Cardiac muscle cell (in vitro differentiated cells and primary cell): Measurements from ENCODE around the gene SLC23A2. TPM values are rescaled to one million over a fixed set of nuclear protein-coding genes. Genes with fewer than 3 reads are reported as not detected.
"Not testable (repeated sequence)": the region's sequence is repeated elsewhere in the genome, so short reads cannot be mapped to it uniquely, and the experiment has no call there.

Source experiments
- DNase-seq, 2 donors: peaks; one replicate each; pipeline versions ENCODE4 v3.0.0 to v3.0.0-alpha.2; 2010 to 2017; ENCODE audit warnings: low read depth in 1 of 2, low spot score in 1 of 2
- H3K27ac ChIP-seq: fragments of 200-600 bp; sonication (generic); 2 replicates; pipeline ENCODE4 v1.5.1; 2016
- H3K27me3 ChIP-seq: fragments of 200-600 bp; sonication (generic); 2 replicates; pipeline ENCODE4 v1.6.0; 2016; ENCODE audit warnings: control low read depth
- H3K36me3 ChIP-seq: fragments of 200-600 bp; sonication (generic); 2 replicates; pipeline ENCODE4 v1.5.1; 2016; ENCODE audit warnings: control low read depth
- H3K4me1 ChIP-seq: fragments of 200-600 bp; sonication (generic); 2 replicates; pipeline ENCODE4 v1.8.1; 2017; ENCODE audit warnings: low read depth, mild to moderate bottlenecking, mixed run types
- H3K4me3 ChIP-seq: fragments of 200-600 bp; sonication (generic); 2 replicates; pipeline ENCODE4 v1.5.1; 2016; ENCODE audit warnings: mild to moderate bottlenecking
- H3K9me3 ChIP-seq: fragments of 200-600 bp; sonication (generic); 2 replicates; pipeline ENCODE4 v1.5.1; 2017; ENCODE audit warnings: low read depth, mild to moderate bottlenecking, control low read depth
- polyA plus RNA-seq: library from polyadenylated mRNA; unstranded; fragments of >200 nt; fragmentation: Nextera tagmentation; extraction: Ambion mirVana; gene quantifications from 2 replicates; pipeline ENCODE4 v1.2.1, GENCODE V29; 2016
- total RNA-seq: library from RNA; depleted of rRNA; stranded (reverse); fragments of >200 nt; gene quantifications from 2 replicates; pipeline ENCODE4 v1.2.3, GENCODE V29; 2016
- TF ChIP-seq, protein P1 (sequence below): IDR thresholded peaks from 2 replicates; pipeline ENCODE4 v1.5.1; 2012; ENCODE audit warnings: low read depth, mild to moderate bottlenecking, low read length

SLC23A2 gene
- total and polyA plus RNA-seq, 2 experiments from 2014 or later: 5.9 to 10.6 TPM

DNA sequence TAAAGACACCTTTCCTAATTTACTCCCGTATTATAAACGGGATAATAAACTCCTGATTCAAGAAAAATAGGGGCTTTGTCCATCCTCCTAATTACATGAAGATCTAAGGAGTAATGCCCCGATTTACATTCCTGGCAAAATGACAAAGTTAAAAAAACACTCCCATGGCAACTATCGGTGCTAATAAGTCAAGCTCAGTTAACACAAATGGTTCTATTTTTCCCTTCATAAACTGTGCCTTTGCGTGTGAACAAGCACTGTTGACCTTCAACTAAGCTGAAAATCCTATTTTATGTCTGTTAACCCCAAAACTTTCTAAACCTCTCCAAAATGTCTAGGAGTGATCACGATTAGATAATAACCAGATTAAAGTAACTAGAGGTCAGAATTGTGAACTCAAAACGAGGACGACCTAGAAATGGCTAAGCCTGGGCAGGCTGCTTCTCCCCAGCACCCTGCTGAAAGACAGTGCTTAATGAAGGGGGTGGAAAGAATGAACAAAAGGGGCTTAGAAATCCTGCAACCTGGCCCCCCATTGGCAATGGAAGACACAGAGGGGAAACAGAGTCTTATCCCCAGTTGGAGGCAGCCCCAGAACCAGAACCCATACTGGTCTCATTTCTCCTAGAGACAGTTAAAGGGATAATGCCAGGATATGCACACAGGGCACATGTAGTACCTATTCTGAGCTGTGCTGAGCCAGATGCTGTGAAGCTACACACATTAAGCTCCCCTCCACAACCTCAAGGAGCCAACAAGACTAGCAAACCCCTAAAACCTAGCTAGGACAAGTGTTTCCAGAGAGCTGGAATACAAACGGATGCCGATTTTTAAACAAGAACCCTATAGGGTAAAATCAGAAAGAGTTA is 23.0 kb downstream of the SLC23A2 start:
- H3K27me3 ChIP-seq: no peaks in the 10 kb centered on the region
- no peaks in the 10 kb centered on the region for H3K9me3 ChIP-seq
- no peaks in the 10 kb centered on the region for H3K36me3 ChIP-seq
- no peaks in the 10 kb centered on the region for H3K4me1 ChIP-seq
- TF ChIP-seq, protein P1, sequence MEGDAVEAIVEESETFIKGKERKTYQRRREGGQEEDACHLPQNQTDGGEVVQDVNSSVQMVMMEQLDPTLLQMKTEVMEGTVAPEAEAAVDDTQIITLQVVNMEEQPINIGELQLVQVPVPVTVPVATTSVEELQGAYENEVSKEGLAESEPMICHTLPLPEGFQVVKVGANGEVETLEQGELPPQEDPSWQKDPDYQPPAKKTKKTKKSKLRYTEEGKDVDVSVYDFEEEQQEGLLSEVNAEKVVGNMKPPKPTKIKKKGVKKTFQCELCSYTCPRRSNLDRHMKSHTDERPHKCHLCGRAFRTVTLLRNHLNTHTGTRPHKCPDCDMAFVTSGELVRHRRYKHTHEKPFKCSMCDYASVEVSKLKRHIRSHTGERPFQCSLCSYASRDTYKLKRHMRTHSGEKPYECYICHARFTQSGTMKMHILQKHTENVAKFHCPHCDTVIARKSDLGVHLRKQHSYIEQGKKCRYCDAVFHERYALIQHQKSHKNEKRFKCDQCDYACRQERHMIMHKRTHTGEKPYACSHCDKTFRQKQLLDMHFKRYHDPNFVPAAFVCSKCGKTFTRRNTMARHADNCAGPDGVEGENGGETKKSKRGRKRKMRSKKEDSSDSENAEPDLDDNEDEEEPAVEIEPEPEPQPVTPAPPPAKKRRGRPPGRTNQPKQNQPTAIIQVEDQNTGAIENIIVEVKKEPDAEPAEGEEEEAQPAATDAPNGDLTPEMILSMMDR: no peak
- H3K4me3 ChIP-seq: no peak overlapping the region
- peak in 1 of 2 donors; percentile 48 for DNase-seq
- H3K27ac ChIP-seq: no peak overlapping the region

DNA sequence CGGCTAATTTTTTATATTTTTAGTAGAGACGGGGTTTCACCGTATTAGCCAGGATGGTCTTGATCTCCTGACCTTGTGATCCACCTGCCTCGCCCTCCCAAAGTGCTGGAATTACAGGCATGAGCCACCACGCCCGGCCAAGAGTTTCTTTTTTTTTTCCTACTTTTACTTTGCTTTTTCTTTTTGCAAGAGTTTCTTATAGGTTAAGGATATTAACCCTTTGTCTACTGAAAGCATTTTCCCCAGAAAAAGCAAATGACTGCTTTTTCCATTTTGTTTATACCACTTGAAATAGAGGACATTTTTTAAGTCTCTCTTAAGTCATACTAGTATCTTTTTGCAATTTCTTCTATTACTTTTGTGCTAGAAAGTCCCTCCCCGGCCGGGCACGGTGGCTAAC is 25.3 kb downstream of the SLC23A2 start:
- not testable (repeated sequence) for H3K36me3 ChIP-seq, H3K4me3 ChIP-seq, H3K27ac ChIP-seq, H3K4me1 ChIP-seq, H3K27me3 ChIP-seq, H3K9me3 ChIP-seq, DNase-seq

DNA sequence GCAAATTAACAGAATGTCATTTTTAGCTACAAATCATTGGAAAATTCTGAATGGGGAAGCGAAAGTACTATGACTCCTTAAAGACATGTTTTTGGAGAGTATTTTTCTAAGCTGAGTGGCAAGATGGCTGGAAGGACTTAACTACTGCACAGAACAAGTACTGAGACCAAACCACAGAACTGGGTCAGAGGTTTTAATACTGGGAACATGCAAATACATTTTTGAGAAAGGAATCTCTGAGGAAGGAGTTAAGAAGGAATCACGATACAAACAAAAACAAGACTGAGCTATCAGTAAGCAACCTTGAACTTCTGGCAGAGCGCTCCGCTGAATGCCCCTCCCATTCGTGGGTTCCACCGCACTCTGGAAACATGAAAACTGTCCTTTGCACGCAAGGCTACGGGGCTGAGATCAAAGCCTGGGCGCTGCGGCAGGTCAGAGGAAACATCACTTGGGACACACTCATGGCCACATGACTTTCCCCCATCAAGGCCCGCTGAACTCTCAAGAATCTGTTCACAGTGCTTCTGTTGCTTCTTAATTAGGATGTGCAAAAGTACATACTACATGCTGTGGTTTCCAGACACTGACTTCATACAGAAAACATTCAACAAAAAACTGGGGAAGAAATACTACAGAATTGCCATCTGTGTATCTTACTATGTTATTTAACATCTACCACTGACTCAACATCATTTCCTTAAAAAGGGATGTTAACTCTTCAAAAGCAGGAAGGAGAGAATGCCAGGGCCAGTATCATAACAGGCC is 27.8 kb downstream of the SLC23A2 start:
- Histone ChIP-seq H3K4me3 (no peak overlapping the region), H3K27ac (no peak overlapping the region), H3K4me1 (no peaks in the 10 kb centered on the region), H3K27me3 (no peaks in the 10 kb centered on the region), H3K36me3 (no peaks in the 10 kb centered on the region), H3K9me3 (no peaks in the 10 kb centered on the region)
- peak in 1 of 2 donors; percentile 66 for DNase-seq
- TF ChIP-seq, protein P1: no peak

DNA sequence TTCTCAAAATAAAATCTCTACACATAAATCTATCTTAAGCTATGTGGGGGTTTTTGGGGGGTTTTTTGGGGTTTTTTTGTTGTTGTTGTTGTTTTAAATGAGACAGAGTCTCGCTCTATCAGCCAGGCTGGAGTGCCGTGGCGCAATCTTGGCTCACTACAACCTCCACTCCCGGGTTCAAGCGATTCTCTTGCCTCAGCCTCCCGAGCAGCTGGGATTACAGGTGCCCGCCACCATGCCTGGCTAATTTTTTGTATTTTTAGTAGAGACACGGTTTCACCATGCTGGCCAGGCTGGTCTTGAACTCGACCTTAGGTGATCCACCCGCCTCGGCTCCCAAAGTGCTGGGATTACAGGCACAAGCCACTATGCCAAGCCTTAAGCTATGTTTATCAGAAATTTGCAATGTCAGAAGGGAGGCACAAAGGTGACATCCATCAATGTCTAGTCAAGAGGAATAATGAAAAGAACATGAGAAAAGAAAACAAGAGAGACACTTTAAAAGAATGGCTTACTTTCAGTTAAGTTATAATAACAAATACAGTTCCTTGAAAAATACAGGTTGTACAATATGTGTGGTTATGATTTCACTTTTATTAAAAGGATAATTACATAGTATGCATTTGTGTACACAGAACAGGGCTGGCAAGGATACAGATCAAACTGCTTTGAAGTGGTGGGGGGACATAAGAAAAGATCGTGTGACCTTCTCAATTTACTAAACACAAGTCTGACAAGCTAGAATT is 28.6 kb downstream of the SLC23A2 start:
- no peak overlapping the region for H3K4me3 ChIP-seq
- no peaks in the 10 kb centered on the region for H3K9me3 ChIP-seq
- H3K27ac ChIP-seq: no peak overlapping the region
- TF ChIP-seq, protein P1: no peak
- H3K27me3 ChIP-seq: no peaks in the 10 kb centered on the region
- H3K4me1 ChIP-seq: no peaks in the 10 kb centered on the region
- no peaks in the 10 kb centered on the region for H3K36me3 ChIP-seq
- no peak for DNase-seq

DNA sequence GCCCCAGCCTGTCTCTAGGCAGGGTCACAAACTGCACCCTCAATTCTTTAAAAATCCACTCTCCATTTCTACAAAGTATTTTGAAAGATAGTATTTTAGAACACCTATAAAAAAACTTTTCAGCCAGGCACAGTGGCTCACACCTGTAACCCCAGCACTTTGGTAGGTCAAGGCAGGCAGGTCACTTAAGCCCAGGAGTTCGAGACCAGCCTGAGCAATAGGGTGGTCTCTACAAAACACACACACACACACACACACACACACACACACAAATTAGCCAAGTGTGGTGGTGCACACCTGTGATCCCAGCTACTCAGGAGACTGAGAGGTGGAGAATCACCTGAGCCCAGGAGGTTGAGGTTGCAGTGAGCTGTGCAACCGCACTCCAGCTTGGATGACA is 30.2 kb downstream of the SLC23A2 start:
- Histone ChIP-seq H3K27me3 (no peaks in the 10 kb centered on the region), H3K4me3 (no peak overlapping the region), H3K36me3 (no peaks in the 10 kb centered on the region), H3K9me3 (no peaks in the 10 kb centered on the region), H3K4me1 (no peaks in the 10 kb centered on the region), H3K27ac (no peak overlapping the region)
- no peak for DNase-seq
- TF ChIP-seq, protein P1: no peak
